Bone marrow (tissue), 2 donors: ENCODE measurements around the gene ARHGAP6.

Source experiments
- DNase-seq, 2 donors: peaks; one replicate each; lab custom pipeline; 2025; lab: John Stamatoyannopoulos, UW

ARHGAP6 gene

GRCh38 chrX:11111037-11111851 is 554.5 kb downstream of the ARHGAP6 start, which contains the start of gene HCCS:
Gene HCCS (plus strand): TSS chrX:11111332. CDS start chrX:11112061, 729 bp downstream.
- peak; percentile 46 to 67 for DNase-seq

DNA sequence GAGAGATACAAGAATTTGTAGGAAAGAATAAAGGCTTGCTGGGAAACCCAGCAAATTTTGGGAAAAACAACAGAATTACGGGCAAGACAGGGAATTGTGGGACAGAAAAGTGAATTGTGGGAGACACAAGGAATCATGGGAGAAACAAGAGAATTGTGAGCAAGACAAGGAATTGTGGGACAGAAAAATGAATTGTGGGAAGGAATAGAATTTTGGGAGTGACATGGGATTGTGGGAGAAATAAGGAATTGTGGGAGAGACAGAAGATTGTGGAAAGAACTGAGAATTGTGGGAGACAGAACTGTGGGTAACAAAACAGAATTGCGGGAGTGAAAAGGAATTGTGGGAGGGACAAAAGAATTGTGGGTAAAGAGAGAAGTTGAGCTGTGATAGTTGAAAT is 555.8 kb downstream of the ARHGAP6 start:
- no peak for DNase-seq

GRCh38 chrX:11108253-11108941 is 557.3 kb downstream of the ARHGAP6 start:
- DNase-seq = no peak

GRCh38 chrX:11105080-11105479 is 560.6 kb downstream of the ARHGAP6 start:
- no peak for DNase-seq

DNA sequence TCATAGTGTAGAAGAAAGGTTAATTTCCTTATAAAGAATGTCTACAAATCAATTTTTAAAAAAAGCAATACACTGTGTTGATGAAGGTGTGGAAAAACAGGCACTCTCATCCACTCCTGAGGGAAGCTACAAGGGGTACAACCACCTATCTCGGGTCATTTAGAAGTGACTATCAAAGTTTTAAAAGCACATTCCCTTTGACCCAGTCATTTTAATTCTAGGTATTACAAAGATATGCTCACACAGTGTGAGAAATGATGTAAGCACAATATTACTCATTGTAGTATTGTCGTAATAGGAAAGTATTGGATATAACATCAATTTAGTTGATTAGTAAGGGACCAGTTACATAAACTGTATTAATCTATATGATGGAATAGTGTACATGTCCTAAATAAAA is 562.0 kb downstream of the ARHGAP6 start:
- no peak for DNase-seq

DNA sequence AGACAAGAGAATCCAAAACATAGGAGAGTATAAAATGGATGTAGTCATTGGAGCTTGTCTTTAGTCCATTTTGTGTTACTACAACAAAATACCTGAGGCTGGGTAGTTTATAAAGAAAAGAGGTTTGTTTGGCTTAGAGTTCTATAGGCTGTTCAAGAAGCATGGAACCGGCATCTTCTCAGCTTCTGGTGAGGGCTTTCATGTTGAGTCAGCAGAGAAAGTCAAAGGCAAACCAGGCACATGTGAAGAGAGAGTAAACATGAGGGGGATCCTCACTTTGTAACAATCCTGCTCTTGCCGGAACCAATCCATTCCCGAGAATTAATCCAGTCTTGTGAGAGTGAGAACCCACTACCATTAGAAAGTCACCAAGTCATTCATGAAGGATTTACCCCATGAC is 562.7 kb downstream of the ARHGAP6 start:
- DNase-seq = no peak

GRCh38 chrX:11100281-11101035 is 565.3 kb downstream of the ARHGAP6 start:
- no peak for DNase-seq

GRCh38 chrX:11099465-11099864 is 566.3 kb downstream of the ARHGAP6 start:
- no peak for DNase-seq

DNA sequence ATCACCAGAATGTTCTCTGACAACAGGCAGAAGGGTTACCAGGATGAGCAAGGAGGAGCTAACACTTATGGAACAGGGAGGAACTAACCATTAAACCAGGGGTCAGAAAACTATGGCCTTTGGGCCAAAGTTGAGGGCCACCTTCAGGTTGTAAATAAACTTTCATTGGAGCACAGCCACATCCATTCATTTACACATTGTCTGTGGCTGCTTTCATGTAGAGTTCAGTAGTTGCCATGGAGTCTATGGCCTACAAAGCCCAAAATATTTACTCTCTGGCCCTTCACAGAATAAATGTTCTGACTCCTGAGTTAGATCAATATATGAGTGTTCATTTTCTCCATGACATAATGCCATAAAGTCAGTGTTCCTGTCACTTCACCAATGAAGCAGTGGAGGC is 567.8 kb downstream of the ARHGAP6 start:
- DNase-seq = no peak

GRCh38 chrX:11089802-11090201 is 575.9 kb downstream of the ARHGAP6 start:
- DNase-seq = no peak
